ENCODE results near the gene PCID2.

DNA sequence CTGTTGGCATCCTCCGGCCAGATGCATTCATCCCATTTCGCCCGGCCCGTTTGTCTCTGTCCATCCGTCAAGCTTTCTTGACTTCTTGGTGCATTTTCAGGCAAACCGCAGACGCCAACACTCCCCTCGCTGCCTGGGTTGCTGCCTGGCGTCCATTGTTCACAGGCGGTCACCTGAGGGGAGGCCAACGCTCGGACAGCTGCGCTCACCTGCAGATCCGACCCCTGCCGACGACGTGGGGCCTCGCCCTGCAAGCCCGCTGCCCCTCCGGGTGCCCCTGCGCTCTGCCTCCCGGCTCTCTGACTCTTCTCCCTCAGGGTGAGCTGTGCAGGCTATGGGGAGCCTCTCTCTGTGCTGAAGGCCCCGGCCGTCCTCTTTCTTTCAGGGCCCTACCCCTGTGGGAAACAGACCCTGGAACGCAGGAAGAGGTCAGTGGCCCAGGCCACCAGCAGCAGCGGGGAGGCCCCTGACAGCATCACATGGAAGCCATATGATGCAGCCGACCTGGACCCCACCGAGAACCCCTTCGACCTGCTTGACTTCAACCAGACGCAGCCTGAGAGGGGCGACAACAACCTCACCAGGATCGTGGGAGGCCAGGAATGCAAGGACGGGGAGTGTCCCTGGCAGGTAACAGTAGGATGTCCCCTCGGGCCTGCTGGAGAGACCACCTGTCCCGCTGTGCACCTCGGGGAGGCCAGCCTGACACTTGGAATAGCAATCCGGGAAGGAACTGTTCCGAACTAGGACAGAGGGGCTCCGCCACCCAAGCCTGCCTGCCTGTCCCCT lies 64.8 kb downstream of the PCID2 start:
- TF ChIP-seq, protein P1, sequence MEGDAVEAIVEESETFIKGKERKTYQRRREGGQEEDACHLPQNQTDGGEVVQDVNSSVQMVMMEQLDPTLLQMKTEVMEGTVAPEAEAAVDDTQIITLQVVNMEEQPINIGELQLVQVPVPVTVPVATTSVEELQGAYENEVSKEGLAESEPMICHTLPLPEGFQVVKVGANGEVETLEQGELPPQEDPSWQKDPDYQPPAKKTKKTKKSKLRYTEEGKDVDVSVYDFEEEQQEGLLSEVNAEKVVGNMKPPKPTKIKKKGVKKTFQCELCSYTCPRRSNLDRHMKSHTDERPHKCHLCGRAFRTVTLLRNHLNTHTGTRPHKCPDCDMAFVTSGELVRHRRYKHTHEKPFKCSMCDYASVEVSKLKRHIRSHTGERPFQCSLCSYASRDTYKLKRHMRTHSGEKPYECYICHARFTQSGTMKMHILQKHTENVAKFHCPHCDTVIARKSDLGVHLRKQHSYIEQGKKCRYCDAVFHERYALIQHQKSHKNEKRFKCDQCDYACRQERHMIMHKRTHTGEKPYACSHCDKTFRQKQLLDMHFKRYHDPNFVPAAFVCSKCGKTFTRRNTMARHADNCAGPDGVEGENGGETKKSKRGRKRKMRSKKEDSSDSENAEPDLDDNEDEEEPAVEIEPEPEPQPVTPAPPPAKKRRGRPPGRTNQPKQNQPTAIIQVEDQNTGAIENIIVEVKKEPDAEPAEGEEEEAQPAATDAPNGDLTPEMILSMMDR (IDR thresholded peaks at IDR 0.05; ENCODE audit: low read length), result no peak
- TF ChIP-seq EZH2phosphoT487 (IDR thresholded peaks at IDR 0.05; ENCODE audit: low read length) (no peak), EZH2 (optimal IDR thresholded peaks at IDR 0.05; ENCODE audit: low read depth, low read length) (no peak)

All from MM.1S (cell line).